Measurements from ENCODE around the gene ENTR1.

The ENTR1 gene

DNA sequence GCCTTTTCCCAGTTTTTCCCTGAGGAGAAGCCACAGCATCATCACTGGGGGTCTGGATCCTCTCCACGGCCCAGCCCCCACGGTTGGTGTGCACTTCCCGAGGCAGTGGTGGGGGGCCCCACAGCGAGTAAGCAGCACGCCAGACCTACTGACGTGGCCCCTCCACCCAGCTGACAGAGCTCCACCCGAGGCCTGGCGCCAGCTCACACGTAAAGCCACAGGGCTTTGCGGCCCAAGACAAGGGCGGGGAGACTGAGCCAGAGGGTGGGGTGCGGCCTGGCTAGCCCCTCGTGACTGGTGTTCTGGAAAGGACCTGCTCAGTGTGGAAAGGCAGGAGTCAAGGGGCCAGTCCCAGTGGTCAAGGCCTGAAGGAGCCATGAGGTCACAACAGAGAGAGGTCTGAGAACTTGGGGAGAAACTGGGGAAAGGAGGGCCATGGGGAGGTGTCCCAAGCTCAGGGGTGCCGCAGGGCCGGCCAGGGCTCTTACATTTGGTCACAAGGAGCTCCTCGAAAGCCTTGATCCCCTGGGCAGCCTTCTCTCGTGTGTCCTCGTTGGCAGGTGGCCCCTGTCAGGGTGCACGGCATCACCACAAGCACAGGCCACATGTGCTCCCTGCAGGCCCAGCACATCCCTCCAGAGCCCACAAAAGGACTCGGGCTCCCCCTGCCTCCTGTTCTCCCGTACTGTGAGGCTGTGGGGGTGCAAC, 15.9 kb downstream of the ENTR1 start:
- H3K4me3 ChIP-seq (ENCODE audit: low read depth, low read length), result no peak overlapping the region
- TF ChIP-seq, protein P1, sequence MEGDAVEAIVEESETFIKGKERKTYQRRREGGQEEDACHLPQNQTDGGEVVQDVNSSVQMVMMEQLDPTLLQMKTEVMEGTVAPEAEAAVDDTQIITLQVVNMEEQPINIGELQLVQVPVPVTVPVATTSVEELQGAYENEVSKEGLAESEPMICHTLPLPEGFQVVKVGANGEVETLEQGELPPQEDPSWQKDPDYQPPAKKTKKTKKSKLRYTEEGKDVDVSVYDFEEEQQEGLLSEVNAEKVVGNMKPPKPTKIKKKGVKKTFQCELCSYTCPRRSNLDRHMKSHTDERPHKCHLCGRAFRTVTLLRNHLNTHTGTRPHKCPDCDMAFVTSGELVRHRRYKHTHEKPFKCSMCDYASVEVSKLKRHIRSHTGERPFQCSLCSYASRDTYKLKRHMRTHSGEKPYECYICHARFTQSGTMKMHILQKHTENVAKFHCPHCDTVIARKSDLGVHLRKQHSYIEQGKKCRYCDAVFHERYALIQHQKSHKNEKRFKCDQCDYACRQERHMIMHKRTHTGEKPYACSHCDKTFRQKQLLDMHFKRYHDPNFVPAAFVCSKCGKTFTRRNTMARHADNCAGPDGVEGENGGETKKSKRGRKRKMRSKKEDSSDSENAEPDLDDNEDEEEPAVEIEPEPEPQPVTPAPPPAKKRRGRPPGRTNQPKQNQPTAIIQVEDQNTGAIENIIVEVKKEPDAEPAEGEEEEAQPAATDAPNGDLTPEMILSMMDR (IDR thresholded peaks at IDR 0.05; ENCODE audit: low read depth, low read length), result no peak
- in situ Hi-C loops (cut with HindIII; ENCODE audit: low sequenced_read_pairs), result no loop called here
- DNase-seq (ENCODE audit: low read depth, low spot score), result no peak

DNA sequence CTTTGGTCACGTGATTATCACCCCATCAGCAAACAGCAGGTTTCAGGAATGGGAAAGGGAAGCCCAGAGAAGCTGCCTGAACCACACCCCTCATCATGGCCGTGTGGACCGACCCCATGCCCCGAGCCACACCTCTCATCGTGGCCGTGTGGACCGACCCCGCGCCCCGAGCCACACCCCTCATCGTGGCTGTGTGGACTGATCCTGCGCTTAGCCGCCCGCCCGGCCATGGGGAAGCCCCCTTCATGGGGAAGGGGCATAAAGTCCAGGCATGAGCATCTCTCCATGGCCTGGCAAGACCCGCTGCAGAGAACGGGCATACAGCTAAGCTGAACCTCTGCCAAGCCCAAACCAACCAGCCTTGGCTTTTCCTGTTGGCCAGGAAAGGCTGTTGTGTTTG, 16.9 kb downstream of the ENTR1 start:
- in situ Hi-C loops (cut with HindIII; ENCODE audit: low sequenced_read_pairs), result no loop called here
- no peak overlapping the region for H3K4me3 ChIP-seq (ENCODE audit: low read depth, low read length)
- TF ChIP-seq, protein P1 (IDR thresholded peaks at IDR 0.05; ENCODE audit: low read depth, low read length), result no peak
- no peak for DNase-seq (ENCODE audit: low read depth, low spot score)

DNA sequence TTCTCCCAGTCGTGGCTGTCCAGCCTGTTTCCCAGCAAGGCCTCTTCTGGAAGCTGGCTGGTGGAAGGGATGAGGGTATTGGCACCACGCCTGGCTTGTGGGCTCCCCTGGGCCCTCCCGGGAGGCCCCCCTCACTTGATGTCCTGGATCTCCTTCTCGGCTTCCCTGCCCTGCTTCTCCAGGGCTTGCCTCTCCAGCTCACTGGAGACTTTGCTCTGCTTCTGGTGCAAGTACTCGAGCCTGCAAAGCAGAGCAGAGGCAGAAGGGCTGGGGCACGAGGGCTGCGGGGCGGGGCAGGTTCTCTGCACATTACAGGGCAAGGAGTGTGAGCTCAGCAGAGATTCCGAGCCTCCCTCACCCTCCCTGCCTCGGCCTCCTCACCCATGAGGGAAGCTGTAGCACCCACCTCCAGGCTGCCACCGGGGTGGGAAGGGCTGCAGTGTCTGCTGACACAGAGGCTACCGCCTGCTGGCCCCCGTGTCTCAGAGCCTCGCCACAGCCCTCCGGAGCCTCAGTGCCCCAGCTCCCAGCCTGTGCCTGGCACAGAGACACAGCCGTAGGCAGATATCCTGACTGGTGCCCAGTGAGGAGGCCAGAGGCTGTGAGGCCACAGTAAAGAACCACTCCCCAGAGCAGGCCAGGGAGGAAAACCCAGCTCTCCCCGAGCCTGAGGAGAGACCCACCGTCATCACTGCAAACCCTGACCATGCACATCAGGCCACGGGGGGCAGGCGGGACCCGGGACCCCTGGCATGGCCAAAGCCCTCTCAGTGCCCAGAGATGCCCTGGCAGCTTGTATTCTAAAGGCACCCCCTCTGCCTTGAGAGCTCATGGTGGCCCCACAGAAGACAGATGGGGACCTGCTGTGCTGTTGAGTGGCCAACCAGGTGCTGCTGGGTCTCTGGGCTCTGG, 17.6 kb downstream of the ENTR1 start:
- in situ Hi-C loops (cut with HindIII; ENCODE audit: low sequenced_read_pairs), result no loop called here
- TF ChIP-seq, protein P1 (IDR thresholded peaks at IDR 0.05; ENCODE audit: low read depth, low read length), result no peak
- H3K4me3 ChIP-seq (ENCODE audit: low read depth, low read length), result no peak overlapping the region

DNA sequence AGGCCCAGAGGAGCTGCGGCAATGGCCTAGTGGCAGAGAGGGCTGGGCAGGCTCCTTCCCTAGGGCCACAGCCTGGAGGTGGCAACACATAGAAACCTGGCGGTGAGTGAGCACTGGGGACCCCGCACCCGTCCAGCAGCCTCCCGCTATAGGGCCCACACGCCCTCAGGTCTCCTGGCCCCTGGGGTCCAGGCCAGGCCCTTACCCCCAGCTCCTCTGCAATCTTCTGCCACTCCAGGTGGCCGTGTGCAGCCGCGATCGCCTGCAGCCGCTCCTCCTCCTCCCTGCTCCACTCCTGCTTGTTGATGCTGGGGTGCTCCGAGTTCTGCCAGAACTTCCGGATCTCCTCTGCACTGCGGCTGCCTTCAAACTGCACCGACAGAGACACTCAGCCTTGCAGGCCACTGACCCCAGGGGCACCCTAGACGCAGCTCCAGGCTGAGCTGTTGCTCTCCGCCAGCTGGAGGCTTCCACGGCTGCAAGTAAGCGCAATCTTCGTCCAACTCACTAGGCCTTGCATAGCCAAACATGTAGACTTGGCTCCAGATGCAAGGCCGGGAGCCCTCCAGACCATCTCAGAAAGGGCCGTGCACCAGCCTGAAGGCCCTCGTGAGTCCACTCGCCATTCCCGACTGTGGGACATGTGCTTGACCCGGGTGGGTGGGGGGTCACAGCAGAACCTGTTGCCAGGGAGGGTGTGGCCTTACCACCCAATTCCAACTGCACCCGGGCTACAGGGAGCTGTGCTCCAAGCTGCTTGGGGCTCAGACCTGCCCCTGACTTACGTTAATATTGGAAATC, 18.5 kb downstream of the ENTR1 start:
- DNase-seq (ENCODE audit: low read depth, low spot score), result no peak
- no peak overlapping the region for H3K4me3 ChIP-seq (ENCODE audit: low read depth, low read length)
- TF ChIP-seq, protein P1 (IDR thresholded peaks at IDR 0.05; ENCODE audit: low read depth, low read length), result no peak
- in situ Hi-C loops (cut with HindIII; ENCODE audit: low sequenced_read_pairs), result no loop called here

More for the DNA sequence above, 17.6 kb downstream of the ENTR1 start:
- DNase-seq (ENCODE audit: low read depth, low spot score), result no peak

DNA sequence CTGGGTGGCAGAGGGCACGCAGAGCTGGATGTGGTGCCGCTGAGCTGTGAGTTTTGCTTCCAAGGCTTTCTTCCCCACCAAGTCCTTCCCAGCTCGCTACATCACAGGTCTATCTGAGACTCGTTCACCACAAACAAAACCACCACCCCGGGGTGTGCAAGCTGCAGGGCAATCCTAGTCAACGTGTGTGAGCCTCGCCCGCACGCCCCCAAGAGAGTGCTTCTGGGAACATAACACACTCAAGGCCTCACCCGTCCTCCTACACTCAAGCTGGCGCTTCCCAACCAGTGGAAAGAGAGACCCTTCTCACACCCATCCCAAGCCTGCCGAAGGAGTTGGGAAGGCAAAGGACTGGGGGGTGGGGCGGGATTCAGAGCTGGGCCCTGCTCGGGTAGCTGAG, 21.0 kb downstream of the ENTR1 start:
- H3K4me3 ChIP-seq (ENCODE audit: low read depth, low read length), result no peak overlapping the region
- no peak for DNase-seq (ENCODE audit: low read depth, low spot score)
- TF ChIP-seq, protein P1 (IDR thresholded peaks at IDR 0.05; ENCODE audit: low read depth, low read length), result no peak
- in situ Hi-C loops (cut with HindIII; ENCODE audit: low sequenced_read_pairs), result no loop called here

DNA sequence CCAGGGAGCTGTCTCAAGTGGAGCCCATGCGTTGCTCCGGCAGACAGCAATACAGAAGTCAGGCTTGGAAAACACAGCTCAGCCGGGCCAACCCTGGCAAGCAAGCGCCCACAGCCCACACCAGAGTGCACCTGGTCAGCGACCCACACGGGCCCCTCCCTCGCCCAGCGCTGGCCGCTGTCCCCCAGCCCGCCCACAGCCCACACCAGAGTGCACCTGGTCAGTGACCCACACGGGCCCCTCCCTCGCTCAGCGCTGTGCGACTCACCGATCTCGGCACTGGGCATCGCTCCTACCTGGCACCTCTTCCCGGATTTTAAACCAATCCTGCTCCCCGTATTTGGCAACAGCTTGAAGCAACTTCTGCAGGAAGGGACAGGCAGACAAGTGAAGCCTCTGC, 23.2 kb downstream of the ENTR1 start:
- TF ChIP-seq, protein P1 (IDR thresholded peaks at IDR 0.05; ENCODE audit: low read depth, low read length), result no peak
- H3K4me3 ChIP-seq (ENCODE audit: low read depth, low read length), result no peak overlapping the region
- DNase-seq (ENCODE audit: low read depth, low spot score), result no peak
- in situ Hi-C loops (cut with HindIII; ENCODE audit: low sequenced_read_pairs), result no loop called here
